Measurements from ENCODE around the gene TMA16.

DNA sequence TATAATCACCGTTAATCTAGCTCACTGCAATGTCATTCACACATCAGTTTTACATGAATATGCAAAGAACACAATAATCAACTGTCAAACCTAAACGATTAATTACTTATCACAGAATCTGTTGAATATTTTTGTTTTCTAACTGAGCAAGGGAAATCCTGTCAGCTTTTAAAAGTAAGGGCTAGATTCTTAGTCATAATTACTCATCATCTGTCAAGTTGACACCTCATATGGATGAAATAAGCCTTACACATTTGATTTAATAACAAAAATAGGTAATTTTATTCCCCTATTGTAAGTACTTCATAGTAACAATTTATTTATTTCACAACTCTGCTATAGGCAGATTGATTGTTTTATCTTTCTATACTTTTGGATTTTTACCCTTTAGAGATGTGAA is 32.7 kb downstream of the TMA16 start:
- TF ChIP-seq EHMT2 (IDR thresholded peaks at IDR 0.05; ENCODE audit: low read depth) = no peak
- no peak for TF ChIP-seq RCOR1 (IDR thresholded peaks at IDR 0.05; ENCODE audit: low read depth, low read length)
- TF ChIP-seq, protein P1, sequence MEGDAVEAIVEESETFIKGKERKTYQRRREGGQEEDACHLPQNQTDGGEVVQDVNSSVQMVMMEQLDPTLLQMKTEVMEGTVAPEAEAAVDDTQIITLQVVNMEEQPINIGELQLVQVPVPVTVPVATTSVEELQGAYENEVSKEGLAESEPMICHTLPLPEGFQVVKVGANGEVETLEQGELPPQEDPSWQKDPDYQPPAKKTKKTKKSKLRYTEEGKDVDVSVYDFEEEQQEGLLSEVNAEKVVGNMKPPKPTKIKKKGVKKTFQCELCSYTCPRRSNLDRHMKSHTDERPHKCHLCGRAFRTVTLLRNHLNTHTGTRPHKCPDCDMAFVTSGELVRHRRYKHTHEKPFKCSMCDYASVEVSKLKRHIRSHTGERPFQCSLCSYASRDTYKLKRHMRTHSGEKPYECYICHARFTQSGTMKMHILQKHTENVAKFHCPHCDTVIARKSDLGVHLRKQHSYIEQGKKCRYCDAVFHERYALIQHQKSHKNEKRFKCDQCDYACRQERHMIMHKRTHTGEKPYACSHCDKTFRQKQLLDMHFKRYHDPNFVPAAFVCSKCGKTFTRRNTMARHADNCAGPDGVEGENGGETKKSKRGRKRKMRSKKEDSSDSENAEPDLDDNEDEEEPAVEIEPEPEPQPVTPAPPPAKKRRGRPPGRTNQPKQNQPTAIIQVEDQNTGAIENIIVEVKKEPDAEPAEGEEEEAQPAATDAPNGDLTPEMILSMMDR (IDR thresholded peaks at IDR 0.05) = no peak
- TF ChIP-seq KDM5A (IDR thresholded peaks at IDR 0.05) = no peak

Data from A549 (cell line).